ENCODE results near the gene SLC5A11. TPM values are rescaled to one million over a fixed set of nuclear protein-coding genes. Genes with fewer than 3 reads are reported as not detected.

SLC5A11 gene
- total and polyA plus RNA-seq, 2 donors (not counting 1 experiment from before 2014, with no cell fraction given) = 0.62 to 0.84 TPM

- intact Hi-C loops (cut with micrococcal nuclease) = no loop called here
- no peaks in the 10 kb centered on the region for H3K27me3 Mint-ChIP-seq
Measured at GRCh38 chr16:24819462-24820040, 26.2 kb upstream of the SLC5A11 start.

GRCh38 chr16:24820522-24820921, 25.2 kb upstream of the SLC5A11 start:
- ChIA-PET POLR2A (no interaction called here), CTCF (no interaction called here)
- Histone ChIP-seq H3K4me2 (replicated peaks; ENCODE audit: low read depth, low read length, poor library complexity, severe bottlenecking) (no peak overlapping the region), H3K4me1 (ENCODE audit: control insufficient read depth in 2 of 2, insufficient read depth in 2 of 2, low read length in 2 of 2) (no peaks in the 10 kb centered on the region), H4K20me1 (ENCODE audit: control insufficient read depth, insufficient read depth, low read length, poor library complexity, severe bottlenecking) (no peaks in the 10 kb centered on the region), H3K27ac (ENCODE audit: low read length in 2 of 2) (no peak overlapping the region), H3K4me3 (ENCODE audit: control extremely low read depth in 1 of 5, extremely low read depth in 1 of 5, insufficient read depth in 1 of 5, low read depth in 2 of 5, low read length in 4 of 5) (no peak overlapping the region), H2AFZ (ENCODE audit: insufficient read depth, low read depth, low read length, poor library complexity, severe bottlenecking) (no peak overlapping the region), H3K9me3 (ENCODE audit: control extremely low read depth in 1 of 3, control insufficient read depth in 2 of 3, insufficient read depth in 1 of 3, low read length in 2 of 3) (no peaks in the 10 kb centered on the region), H3K9ac (ENCODE audit: low read length) (no peak overlapping the region), H3K36me3 (replicated peaks in 1 of 2; ENCODE audit: control extremely low read depth in 1 of 2, control insufficient read depth in 1 of 2, extremely low read depth in 1 of 2, insufficient read depth in 2 of 2, low read length in 1 of 2) (peaks cover 10 to 87% of the 10 kb centered on the region in 2 experiments), H3K79me2 (ENCODE audit: control insufficient read depth, insufficient read depth, low read length) (no peaks in the 10 kb centered on the region), H3K27me3 (replicated peaks in 1 of 4; ENCODE audit: control extremely low read depth in 1 of 4, control insufficient read depth in 3 of 4, insufficient read depth in 4 of 4, low read length in 3 of 4) (no peaks in the 10 kb centered on the region)
- Mint-ChIP-seq H3K4me3 (no peak overlapping the region), H3K27me3 (no peaks in the 10 kb centered on the region), H3K27ac (no peak overlapping the region), H3K4me1 (no peaks in the 10 kb centered on the region), H3K9me3 (ENCODE audit: insufficient read depth) (no peaks in the 10 kb centered on the region)
- intact Hi-C loops (cut with micrococcal nuclease) = no loop called here
- no peak for DNase-seq
- TF ChIP-seq CTCF (IDR thresholded peaks at IDR 0.05) (no peak), EZH2 (IDR thresholded peaks at IDR 0.05; ENCODE audit: borderline replicate concordance, insufficient read depth, low read depth, low read length, poor library complexity, severe bottlenecking) (no peak)
- WGBS (ENCODE audit: insufficient coverage) = 71% methylated on average over 1 of the region's 1 CpG
- no peak for ATAC-seq (ENCODE audit: low read depth)

More at GRCh38 chr16:24819462-24820040, 26.2 kb upstream of the SLC5A11 start:
- Histone ChIP-seq H3K36me3 (replicated peaks in 1 of 2; ENCODE audit: control extremely low read depth in 1 of 2, control insufficient read depth in 1 of 2, extremely low read depth in 1 of 2, insufficient read depth in 2 of 2, low read length in 1 of 2) (peaks cover 10 to 94% of the 10 kb centered on the region in 2 experiments), H3K4me1 (ENCODE audit: control insufficient read depth in 2 of 2, insufficient read depth in 2 of 2, low read length in 2 of 2) (no peaks in the 10 kb centered on the region), H3K27me3 (replicated peaks in 1 of 4; ENCODE audit: control extremely low read depth in 1 of 4, control insufficient read depth in 3 of 4, insufficient read depth in 4 of 4, low read length in 3 of 4) (no peaks in the 10 kb centered on the region), H3K9ac (ENCODE audit: low read length) (no peak overlapping the region), H4K20me1 (ENCODE audit: control insufficient read depth, insufficient read depth, low read length, poor library complexity, severe bottlenecking) (no peaks in the 10 kb centered on the region), H3K4me2 (replicated peaks; ENCODE audit: low read depth, low read length, poor library complexity, severe bottlenecking) (no peak overlapping the region), H3K79me2 (ENCODE audit: control insufficient read depth, insufficient read depth, low read length) (no peaks in the 10 kb centered on the region), H2AFZ (ENCODE audit: insufficient read depth, low read depth, low read length, poor library complexity, severe bottlenecking) (no peak overlapping the region), H3K27ac (ENCODE audit: low read length in 2 of 2) (no peak overlapping the region), H3K4me3 (ENCODE audit: control extremely low read depth in 1 of 5, extremely low read depth in 1 of 5, insufficient read depth in 1 of 5, low read depth in 2 of 5, low read length in 4 of 5) (no peak overlapping the region), H3K9me3 (ENCODE audit: control extremely low read depth in 1 of 3, control insufficient read depth in 2 of 3, insufficient read depth in 1 of 3, low read length in 2 of 3) (no peaks in the 10 kb centered on the region)
- ChIA-PET CTCF (no interaction called here), POLR2A (no interaction called here)
- ATAC-seq (ENCODE audit: low read depth) (no peak), DNase-seq (no peak)
- Mint-ChIP-seq H3K27ac (no peak overlapping the region), H3K4me3 (no peak overlapping the region), H3K4me1 (no peaks in the 10 kb centered on the region), H3K9me3 (ENCODE audit: insufficient read depth) (no peaks in the 10 kb centered on the region)
- TF ChIP-seq EZH2 (IDR thresholded peaks at IDR 0.05; ENCODE audit: borderline replicate concordance, insufficient read depth, low read depth, low read length, poor library complexity, severe bottlenecking) (no peak), CTCF (IDR thresholded peaks at IDR 0.05) (no peak)
- 100% methylated on average over 1 of the region's 2 CpGs for WGBS (ENCODE audit: insufficient coverage)

Data from B cell (primary cell).